Thoracic aorta (tissue), 2 donors: Measurements from ENCODE around the gene HELZ. TPM values are rescaled to one million over a fixed set of nuclear protein-coding genes. Genes with fewer than 3 reads are reported as not detected.

Source experiments
- ATAC-seq: fragments of 150-250 bp; one replicate; pipeline ENCODE4 v1.8.0; 2017; ENCODE audit warnings: low read depth; ENCODE audit not compliant: insufficient number of reproducible peaks, low FRiP score
- DNase-seq: peaks from one replicate; pipeline ENCODE4 v3.0.0-alpha.2; 2020; ENCODE audit warnings: low spot score
- H3K27ac ChIP-seq, 2 donors: fragments of 200-600 bp; sonication (generic); 1 replicate in 1 of 2; 2 replicates in 1 of 2; pipeline ENCODE4 v1.5.1; 2016; ENCODE audit warnings: mild to moderate bottlenecking in 2 of 2, moderate library complexity in 2 of 2
- H3K27me3 ChIP-seq: fragments of 200-600 bp; sonication (generic); replicated peaks from 2 replicates; pipeline ENCODE4 v1.6.0; 2016; ENCODE audit warnings: mild to moderate bottlenecking; ENCODE audit not compliant: insufficient read depth
- H3K36me3 ChIP-seq: fragments of 200-600 bp; sonication (generic); one replicate; pipeline ENCODE4 v1.5.1; 2016
- H3K4me1 ChIP-seq, 2 donors: fragments of 200-600 bp; sonication (generic); 1 replicate in 1 of 2; 2 replicates in 1 of 2; pipeline versions ENCODE4 v1.5.1 to v1.6.0; 2016; ENCODE audit warnings: low read depth in 2 of 2, mild to moderate bottlenecking in 1 of 2; ENCODE audit not compliant: control insufficient read depth in 1 of 2
- H3K4me3 ChIP-seq: fragments of 200-600 bp; sonication (generic); 2 replicates; pipeline ENCODE4 v1.5.1; 2016; ENCODE audit warnings: mild to moderate bottlenecking
- H3K9me3 ChIP-seq: fragments of 200-600 bp; sonication (generic); 2 replicates; pipeline ENCODE4 v1.5.1; 2016
- total RNA-seq, 2 donors: library from RNA; depleted of rRNA; stranded (reverse); fragments of >200 nt; gene quantifications; one replicate each; pipeline versions ENCODE4 v1.1.0 to v1.2.3, GENCODE V29; 2016
- TF ChIP-seq, protein P1 (sequence below): fragments of 200-600 bp; sonication (generic); IDR thresholded peaks from one replicate; pipeline ENCODE4 v1.5.1; 2019; ENCODE audit warnings: antibody characterized with exemption

HELZ gene
- total RNA-seq, 2 donors from 2014 or later: 47.8 to 58.4 TPM

DNA sequence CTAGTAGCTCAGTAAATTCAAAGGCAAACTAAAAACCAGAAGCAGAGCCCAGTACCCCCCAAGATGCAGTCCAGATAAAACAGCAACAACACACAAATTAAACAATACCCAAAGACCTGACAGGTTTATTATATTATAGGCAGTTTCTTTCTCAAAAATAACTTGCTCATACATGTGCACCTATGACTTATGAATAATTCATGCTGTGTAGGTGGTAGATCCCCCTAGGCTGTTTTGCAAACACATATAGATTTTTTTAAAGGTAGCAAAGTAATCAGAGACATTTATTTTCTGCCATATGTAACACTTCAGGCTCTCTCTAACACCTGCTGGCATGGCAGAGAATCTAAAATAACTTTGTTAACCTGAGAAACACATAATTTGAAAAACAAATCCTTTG is 173.4 kb downstream of the HELZ start:
- Histone ChIP-seq H3K4me3 (no peak overlapping the region), H3K27ac (no peak overlapping the region), H3K27me3 (no peaks in the 10 kb centered on the region), H3K4me1 (no peaks in the 10 kb centered on the region), H3K36me3 (peaks cover 3% of the 10 kb centered on the region), H3K9me3 (no peaks in the 10 kb centered on the region)
- DNase-seq (no peak), ATAC-seq (no peak)
- TF ChIP-seq, protein P1, sequence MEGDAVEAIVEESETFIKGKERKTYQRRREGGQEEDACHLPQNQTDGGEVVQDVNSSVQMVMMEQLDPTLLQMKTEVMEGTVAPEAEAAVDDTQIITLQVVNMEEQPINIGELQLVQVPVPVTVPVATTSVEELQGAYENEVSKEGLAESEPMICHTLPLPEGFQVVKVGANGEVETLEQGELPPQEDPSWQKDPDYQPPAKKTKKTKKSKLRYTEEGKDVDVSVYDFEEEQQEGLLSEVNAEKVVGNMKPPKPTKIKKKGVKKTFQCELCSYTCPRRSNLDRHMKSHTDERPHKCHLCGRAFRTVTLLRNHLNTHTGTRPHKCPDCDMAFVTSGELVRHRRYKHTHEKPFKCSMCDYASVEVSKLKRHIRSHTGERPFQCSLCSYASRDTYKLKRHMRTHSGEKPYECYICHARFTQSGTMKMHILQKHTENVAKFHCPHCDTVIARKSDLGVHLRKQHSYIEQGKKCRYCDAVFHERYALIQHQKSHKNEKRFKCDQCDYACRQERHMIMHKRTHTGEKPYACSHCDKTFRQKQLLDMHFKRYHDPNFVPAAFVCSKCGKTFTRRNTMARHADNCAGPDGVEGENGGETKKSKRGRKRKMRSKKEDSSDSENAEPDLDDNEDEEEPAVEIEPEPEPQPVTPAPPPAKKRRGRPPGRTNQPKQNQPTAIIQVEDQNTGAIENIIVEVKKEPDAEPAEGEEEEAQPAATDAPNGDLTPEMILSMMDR: no peak

DNA sequence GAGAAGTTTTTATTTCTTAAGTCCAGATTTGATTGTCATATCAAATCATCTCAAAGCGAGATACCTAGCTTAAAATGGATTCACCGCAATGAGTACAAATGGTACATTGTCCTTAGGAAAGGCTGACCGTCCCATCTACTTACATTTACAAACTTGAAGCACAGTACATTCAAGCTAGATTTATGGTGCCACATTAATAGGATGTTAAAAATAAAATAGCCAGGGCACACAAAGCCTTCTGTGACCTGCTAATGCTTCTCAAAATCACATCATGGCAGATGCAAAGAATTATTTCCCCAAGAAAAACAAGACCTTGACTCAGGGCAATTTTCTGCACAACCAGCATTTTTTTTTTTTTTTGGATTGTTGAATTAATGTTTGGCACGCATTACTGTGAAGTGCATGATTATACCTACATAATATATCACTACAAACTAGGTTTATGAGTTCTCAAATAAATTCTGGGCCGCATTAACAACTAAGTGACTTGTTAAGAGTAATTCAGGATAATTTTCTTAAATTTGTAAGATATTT is 175.3 kb downstream of the HELZ start:
- ATAC-seq (no peak), DNase-seq (no peak)
- Histone ChIP-seq H3K4me3 (no peak overlapping the region), H3K9me3 (no peaks in the 10 kb centered on the region), H3K36me3 (no peaks in the 10 kb centered on the region), H3K4me1 (no peaks in the 10 kb centered on the region), H3K27me3 (no peaks in the 10 kb centered on the region), H3K27ac (no peak overlapping the region)
- TF ChIP-seq, protein P1: no peak

DNA sequence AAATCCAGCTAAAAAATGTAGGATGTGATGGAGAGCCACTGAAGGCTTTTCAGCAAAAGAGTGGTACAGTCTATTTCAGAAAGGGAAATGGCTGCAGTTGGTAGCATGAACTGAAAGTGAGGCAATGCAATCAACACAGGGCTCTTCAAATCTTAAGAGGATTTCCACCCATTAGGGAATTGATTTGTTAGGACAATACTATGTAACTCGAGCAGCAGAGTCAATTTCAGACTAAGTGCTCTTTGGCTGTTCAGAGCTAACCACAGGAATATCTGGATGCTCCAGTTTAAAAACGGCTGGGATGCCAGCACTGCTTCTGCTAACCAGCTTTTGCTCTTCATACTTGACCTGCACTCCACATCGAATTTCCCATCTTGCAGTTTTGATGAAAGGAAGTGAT is 176.0 kb downstream of the HELZ start:
- ATAC-seq (no peak), DNase-seq (no peak)
- no peaks in the 10 kb centered on the region for H3K4me1 ChIP-seq
- no peaks in the 10 kb centered on the region for H3K9me3 ChIP-seq
- TF ChIP-seq, protein P1: no peak
- H3K27me3 ChIP-seq: no peaks in the 10 kb centered on the region
- no peak overlapping the region for H3K27ac ChIP-seq
- H3K4me3 ChIP-seq: no peak overlapping the region
- H3K36me3 ChIP-seq: no peaks in the 10 kb centered on the region

DNA sequence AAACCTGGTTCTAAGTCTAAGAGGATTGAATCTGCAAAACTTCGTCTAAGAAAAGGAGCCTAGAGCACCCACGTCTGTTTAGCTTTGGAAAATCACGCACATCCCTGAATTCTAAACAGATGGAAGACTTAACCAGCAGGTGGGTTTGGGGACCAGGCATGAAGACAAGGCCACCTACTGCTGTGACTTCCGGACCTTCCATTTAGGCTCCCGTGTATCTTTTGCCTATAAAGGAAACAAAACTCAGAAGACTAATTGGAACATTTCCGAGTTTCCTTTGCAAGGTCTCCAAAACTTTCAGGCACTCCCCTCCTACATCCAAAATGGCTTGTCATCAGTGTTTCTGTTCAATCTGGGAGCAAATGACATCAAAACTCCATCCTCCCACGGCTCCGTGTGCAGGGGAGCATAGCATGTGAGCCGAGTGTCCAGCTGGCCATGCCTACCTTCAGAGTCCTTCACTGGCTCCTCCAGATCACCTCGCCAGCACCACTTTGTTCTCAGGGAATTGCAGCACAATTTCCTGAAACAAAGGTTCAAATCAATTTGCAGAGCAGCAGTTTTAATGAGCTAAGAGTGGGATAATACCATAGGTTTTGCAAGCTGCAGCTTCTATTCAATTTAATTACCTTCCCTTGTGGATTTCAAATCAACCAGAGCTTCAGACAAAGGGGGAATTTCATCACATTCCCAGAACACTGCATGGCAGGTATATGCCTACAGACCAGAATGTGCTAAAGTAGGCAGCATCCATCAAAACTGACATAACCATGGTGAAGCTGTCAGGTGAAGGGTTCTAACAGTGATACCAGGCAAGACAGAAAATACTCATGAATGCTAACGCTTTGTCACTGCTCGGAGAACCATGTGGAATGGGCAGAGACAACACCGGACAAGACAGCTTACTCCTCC is 177.2 kb downstream of the HELZ start:
- Histone ChIP-seq H3K9me3 (no peaks in the 10 kb centered on the region), H3K27me3 (no peaks in the 10 kb centered on the region), H3K36me3 (no peaks in the 10 kb centered on the region), H3K4me3 (no peak overlapping the region), H3K27ac (no peak overlapping the region), H3K4me1 (no peaks in the 10 kb centered on the region)
- TF ChIP-seq, protein P1: no peak
- DNase-seq (no peak), ATAC-seq (no peak)

DNA sequence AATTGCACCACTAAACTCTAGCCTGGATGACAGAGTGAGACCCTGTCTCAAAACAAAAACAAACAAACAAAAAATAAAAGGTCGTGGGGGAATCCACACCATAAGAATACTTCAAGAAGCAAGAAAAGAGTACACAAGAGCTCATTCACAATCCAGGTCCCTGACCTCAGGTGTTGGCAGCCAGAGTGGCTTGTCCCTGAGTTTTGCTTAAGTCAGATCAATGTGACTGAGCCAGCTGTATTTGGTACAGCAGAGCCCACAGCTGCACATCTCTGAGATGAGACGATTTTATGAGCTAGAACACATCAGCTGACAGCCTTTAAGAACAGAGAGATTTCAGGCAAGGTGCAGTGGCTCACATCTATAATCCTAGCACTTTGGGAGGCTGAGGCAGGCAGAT is 178.3 kb downstream of the HELZ start:
- H3K36me3 ChIP-seq: no peaks in the 10 kb centered on the region
- no peak for DNase-seq
- no peak for ATAC-seq

More for the DNA sequence above, 178.3 kb downstream of the HELZ start:
- TF ChIP-seq, protein P1: no peak
- Histone ChIP-seq H3K9me3 (no peaks in the 10 kb centered on the region), H3K4me3 (no peak overlapping the region), H3K27me3 (no peaks in the 10 kb centered on the region), H3K4me1 (no peaks in the 10 kb centered on the region), H3K27ac (no peak overlapping the region)
